OCI-LY1 (cell line): ENCODE data around the gene SPRED2.

Experiments
- H2AFZ ChIP-seq: fragments of 200-600 bp; sonication (generic), shearing (Covaris generic); 2 replicates; pipeline ENCODE4 v1.6.0; 2014; ENCODE audit warnings: antibody characterized with exemption, mild to moderate bottlenecking, low read length
- H3F3A ChIP-seq: fragments of 200-600 bp; sonication (generic), shearing (Covaris generic); 2 replicates; pipeline ENCODE4 v1.6.0; 2014; ENCODE audit warnings: mild to moderate bottlenecking, antibody characterized with exemption, low read length, moderate library complexity; ENCODE audit not compliant: insufficient read depth
- H3K27ac ChIP-seq: fragments of 200-600 bp; sonication (generic); 2 replicates; pipeline ENCODE4 v1.5.1; 2014; ENCODE audit warnings: low read length, mixed run types, mild to moderate bottlenecking, low read depth; ENCODE audit not compliant: poor library complexity, severe bottlenecking
- H3K27me3 ChIP-seq: fragments of 200-600 bp; sonication (generic); 2 replicates; pipeline ENCODE4 v1.6.0; 2014; ENCODE audit warnings: antibody characterized with exemption, mild to moderate bottlenecking, low read length, moderate library complexity; ENCODE audit not compliant: insufficient read depth
- H3K36me3 ChIP-seq: fragments of 200-600 bp; sonication (generic); 2 replicates; pipeline ENCODE4 v1.6.1; 2014; ENCODE audit warnings: mild to moderate bottlenecking, antibody characterized with exemption, low read length, moderate library complexity, mixed read lengths; ENCODE audit not compliant: insufficient read depth
- H3K4me1 ChIP-seq: fragments of 200-600 bp; sonication (generic); 2 replicates; pipeline ENCODE4 v1.5.1; 2014; ENCODE audit warnings: mild to moderate bottlenecking, low read length, moderate library complexity; ENCODE audit not compliant: insufficient read depth, severe bottlenecking
- H3K4me2 ChIP-seq: fragments of 200-600 bp; sonication (generic), shearing (Covaris generic); 2 replicates; pipeline ENCODE4 v1.6.1; 2014; ENCODE audit warnings: low read length
- H3K4me3 ChIP-seq: fragments of 200-600 bp; sonication (generic); 2 replicates; pipeline ENCODE4 v1.5.1; 2014; ENCODE audit warnings: low read length, low read depth, mild to moderate bottlenecking, mixed read lengths; ENCODE audit not compliant: poor library complexity, severe bottlenecking
- H3K79me2 ChIP-seq: fragments of 200-600 bp; shearing (Covaris generic); 2 replicates; pipeline ENCODE4 v1.6.1; 2016; ENCODE audit warnings: mixed run types, low read length, mixed read lengths; ENCODE audit not compliant: insufficient read depth
- H3K9ac ChIP-seq: fragments of 200-600 bp; sonication (generic), shearing (Covaris generic); 2 replicates; pipeline ENCODE4 v1.6.1; 2014; ENCODE audit warnings: mild to moderate bottlenecking, low read length, mixed read lengths
- H3K9me2 ChIP-seq: fragments of 200-600 bp; sonication (generic), shearing (Covaris generic); 2 replicates; pipeline ENCODE4 v1.6.1; 2014; ENCODE audit warnings: low read depth, mild to moderate bottlenecking, low read length, mixed read lengths
- H3K9me3 ChIP-seq: fragments of 200-600 bp; shearing (Covaris generic); 2 replicates; pipeline ENCODE4 v1.6.1; 2014; ENCODE audit warnings: low read length, mixed read lengths
- H4K20me1 ChIP-seq: fragments of 200-600 bp; sonication (generic), shearing (Covaris generic); 2 replicates; pipeline ENCODE4 v1.6.0; 2016; ENCODE audit warnings: mild to moderate bottlenecking, low read length; ENCODE audit not compliant: insufficient read depth
- EZH2 ChIP-seq: fragments of 200-600 bp; sonication (generic), shearing (Covaris generic); IDR thresholded peaks from 2 replicates; pipeline ENCODE4 v1.8.0; 2017; ENCODE audit warnings: borderline replicate concordance, mixed run types, mild to moderate bottlenecking, antibody characterized with exemption, low read length, moderate library complexity, mixed read lengths
- TF ChIP-seq, protein P1 (sequence below): fragments of 200-600 bp; sonication (generic), shearing (Covaris generic); IDR thresholded peaks from 2 replicates; pipeline ENCODE4 v1.5.1; 2017; ENCODE audit warnings: mild to moderate bottlenecking, antibody characterized with exemption, low read length, moderate library complexity, mixed read lengths

The SPRED2 gene

DNA sequence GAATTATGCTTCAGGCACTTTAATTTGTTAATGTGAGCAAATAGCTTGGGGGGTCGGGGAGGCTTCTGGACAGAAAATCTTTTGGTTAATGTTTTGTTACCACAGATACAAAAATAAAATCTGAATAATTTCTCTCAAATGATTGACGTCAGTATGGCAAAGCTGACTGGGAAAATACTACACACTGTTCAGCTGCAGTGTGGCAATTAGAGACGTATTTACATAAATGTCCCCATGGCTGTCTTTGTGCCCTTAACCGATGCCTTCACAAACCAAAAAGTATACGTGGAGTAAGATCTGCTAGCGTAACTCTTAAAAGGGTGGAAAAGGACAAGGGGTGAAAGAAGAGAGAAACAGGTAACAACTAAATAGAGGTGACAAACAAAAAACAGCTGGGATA lies 121.3 kb downstream of the SPRED2 start:
- no peak overlapping the region for H3K4me3 ChIP-seq
- H3K79me2 ChIP-seq: no peaks in the 10 kb centered on the region
- no peak overlapping the region for H3K9ac ChIP-seq
- no peaks in the 10 kb centered on the region for H3F3A ChIP-seq
- H3K9me2 ChIP-seq: no peaks in the 10 kb centered on the region
- H3K36me3 ChIP-seq: peaks cover 50% of the 10 kb centered on the region
- TF ChIP-seq, protein P1, sequence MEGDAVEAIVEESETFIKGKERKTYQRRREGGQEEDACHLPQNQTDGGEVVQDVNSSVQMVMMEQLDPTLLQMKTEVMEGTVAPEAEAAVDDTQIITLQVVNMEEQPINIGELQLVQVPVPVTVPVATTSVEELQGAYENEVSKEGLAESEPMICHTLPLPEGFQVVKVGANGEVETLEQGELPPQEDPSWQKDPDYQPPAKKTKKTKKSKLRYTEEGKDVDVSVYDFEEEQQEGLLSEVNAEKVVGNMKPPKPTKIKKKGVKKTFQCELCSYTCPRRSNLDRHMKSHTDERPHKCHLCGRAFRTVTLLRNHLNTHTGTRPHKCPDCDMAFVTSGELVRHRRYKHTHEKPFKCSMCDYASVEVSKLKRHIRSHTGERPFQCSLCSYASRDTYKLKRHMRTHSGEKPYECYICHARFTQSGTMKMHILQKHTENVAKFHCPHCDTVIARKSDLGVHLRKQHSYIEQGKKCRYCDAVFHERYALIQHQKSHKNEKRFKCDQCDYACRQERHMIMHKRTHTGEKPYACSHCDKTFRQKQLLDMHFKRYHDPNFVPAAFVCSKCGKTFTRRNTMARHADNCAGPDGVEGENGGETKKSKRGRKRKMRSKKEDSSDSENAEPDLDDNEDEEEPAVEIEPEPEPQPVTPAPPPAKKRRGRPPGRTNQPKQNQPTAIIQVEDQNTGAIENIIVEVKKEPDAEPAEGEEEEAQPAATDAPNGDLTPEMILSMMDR: no peak
- TF ChIP-seq EZH2: no peak
- no peak overlapping the region for H2AFZ ChIP-seq
- H3K27ac ChIP-seq: no peak overlapping the region
- no peaks in the 10 kb centered on the region for H4K20me1 ChIP-seq
- no peaks in the 10 kb centered on the region for H3K9me3 ChIP-seq
- no peak overlapping the region for H3K4me2 ChIP-seq
- peaks cover 10% of the 10 kb centered on the region for H3K4me1 ChIP-seq
- no peaks in the 10 kb centered on the region for H3K27me3 ChIP-seq

DNA sequence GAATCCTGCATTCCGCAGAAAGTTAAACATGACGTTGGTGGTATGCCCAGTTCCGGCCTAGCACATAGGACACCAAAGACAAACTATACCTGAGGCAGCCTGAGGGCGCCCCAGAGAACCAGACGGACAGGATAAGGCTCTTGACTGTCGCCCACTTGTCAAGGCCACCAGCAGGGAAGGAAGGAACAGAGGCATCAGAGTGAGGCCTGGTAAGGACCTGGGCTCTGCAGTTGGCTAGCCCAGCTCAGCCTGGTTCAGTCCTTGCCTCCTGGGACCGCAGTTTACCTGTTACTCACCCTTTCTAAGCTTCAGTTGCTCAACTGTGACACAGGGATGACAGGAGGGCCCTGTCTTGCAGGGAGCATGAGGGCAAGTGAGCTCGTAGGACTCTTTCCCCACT lies 122.7 kb downstream of the SPRED2 start:
- Histone ChIP-seq H4K20me1 (no peaks in the 10 kb centered on the region), H3K9ac (no peak overlapping the region), H3K27me3 (no peaks in the 10 kb centered on the region), H3K4me2 (no peak overlapping the region), H3K27ac (peak overlapping the region; percentile 25), H3K4me3 (no peak overlapping the region), H3K9me2 (no peaks in the 10 kb centered on the region), H3F3A (no peaks in the 10 kb centered on the region), H3K36me3 (peaks cover 41% of the 10 kb centered on the region), H3K79me2 (no peaks in the 10 kb centered on the region), H2AFZ (no peak overlapping the region), H3K4me1 (peaks cover 10% of the 10 kb centered on the region), H3K9me3 (no peaks in the 10 kb centered on the region)
- TF ChIP-seq EZH2: no peak
- TF ChIP-seq, protein P1: no peak

DNA sequence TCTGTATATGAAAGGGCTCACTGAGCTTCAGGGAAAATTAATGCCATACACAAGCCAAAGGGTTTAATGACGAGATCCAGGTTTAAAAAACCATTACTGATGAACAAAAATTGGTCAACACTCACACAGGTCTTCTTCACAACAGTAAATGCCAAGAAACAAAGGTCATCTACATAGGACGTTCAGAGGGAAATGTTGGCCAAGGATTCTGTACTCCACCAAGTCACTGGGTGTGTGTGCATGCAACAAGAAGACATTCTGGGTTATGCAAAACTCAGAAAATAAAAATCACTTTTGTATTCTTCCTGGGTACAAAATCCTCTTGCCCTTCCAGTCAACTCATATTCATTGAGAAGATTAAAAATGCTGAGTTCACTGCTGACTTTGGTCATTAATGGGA lies 126.5 kb downstream of the SPRED2 start:
- Histone ChIP-seq H3K9ac (no peak overlapping the region), H3K4me2 (no peak overlapping the region), H3K4me1 (peaks cover 38% of the 10 kb centered on the region), H3K27ac (no peak overlapping the region), H4K20me1 (no peaks in the 10 kb centered on the region), H3K9me2 (no peaks in the 10 kb centered on the region), H2AFZ (no peak overlapping the region), H3F3A (no peaks in the 10 kb centered on the region), H3K36me3 (peaks cover 5% of the 10 kb centered on the region; the same call in 1 of the 2 replicates), H3K9me3 (no peaks in the 10 kb centered on the region), H3K79me2 (no peaks in the 10 kb centered on the region), H3K4me3 (no peak overlapping the region), H3K27me3 (no peaks in the 10 kb centered on the region)
- TF ChIP-seq, protein P1: no peak
- no peak for TF ChIP-seq EZH2
